HG02798 (cell line): ENCODE measurements around the gene ARRB2.
"Not testable (repeated sequence)": the region's sequence is repeated elsewhere in the genome, so short reads cannot be mapped to it uniquely, and the experiment has no call there.

ENCODE experiments used
- ATAC-seq: cut with Tn5 transposase; IDR thresholded peaks from one replicate; pipeline ENCODE4 v1.9.1; 2021; ENCODE audit warnings: mild to moderate bottlenecking; ENCODE audit not compliant: unreplicated experiment, poor library complexity

ARRB2 gene

GRCh38 chr17:4699401-4700056 lies 10.9 kb upstream of the ARRB2 start:
- ATAC-seq = not testable (repeated sequence)

- no peak for ATAC-seq
Observed at GRCh38 chr17:4701116-4701515, 9.3 kb upstream of the ARRB2 start.

- no peak for ATAC-seq
Observed at GRCh38 chr17:4703330-4703691, 7.1 kb upstream of the ARRB2 start.

- not testable (repeated sequence) for ATAC-seq
Observed at GRCh38 chr17:4704574-4704907, 5.9 kb upstream of the ARRB2 start.

GRCh38 chr17:4704991-4705390 lies 5.4 kb upstream of the ARRB2 start:
- ATAC-seq = no peak

GRCh38 chr17:4706121-4706520 lies 4.3 kb upstream of the ARRB2 start:
- ATAC-seq = no peak

- no peak for ATAC-seq
Observed at GRCh38 chr17:4708436-4708835, 2.0 kb upstream of the ARRB2 start.

- no peak for ATAC-seq
Observed at GRCh38 chr17:4710693-4711634, 532 bp downstream of the ARRB2 start.

- ATAC-seq = no peak
Observed at GRCh38 chr17:4711661-4712181, 1.3 kb downstream of the ARRB2 start.

- ATAC-seq = no peak
Observed at GRCh38 chr17:4712526-4712925, 2.1 kb downstream of the ARRB2 start.

- ATAC-seq = not testable (repeated sequence)
Observed at GRCh38 chr17:4714340-4715062, 4.1 kb downstream of the ARRB2 start.

- ATAC-seq = no peak
Observed at GRCh38 chr17:4715063-4715744, 4.8 kb downstream of the ARRB2 start.

- ATAC-seq = no peak
Observed at GRCh38 chr17:4716081-4716480, 5.6 kb downstream of the ARRB2 start.

- ATAC-seq = no peak
Observed at GRCh38 chr17:4717791-4718190, 7.4 kb downstream of the ARRB2 start.

GRCh38 chr17:4718276-4718675 lies 7.8 kb downstream of the ARRB2 start:
- ATAC-seq = no peak

- no peak for ATAC-seq
Observed at GRCh38 chr17:4719146-4719545, 8.7 kb downstream of the ARRB2 start.

GRCh38 chr17:4719684-4720221 lies 9.3 kb downstream of the ARRB2 start:
- no peak for ATAC-seq

- no peak for ATAC-seq
Observed at GRCh38 chr17:4720787-4721186, 10.4 kb downstream of the ARRB2 start.

- ATAC-seq = no peak
Observed at GRCh38 chr17:4721203-4722135, 11.0 kb downstream of the ARRB2 start.
